GM19455 (cell line): ENCODE results near the gene SPHK1.

Experiments
- ATAC-seq: cut with Tn5 transposase; IDR thresholded peaks from one replicate; pipeline ENCODE4 v1.9.1; 2021; ENCODE audit not compliant: unreplicated experiment

SPHK1 gene

GRCh38 chr17:76360461-76360860 lies 23.9 kb upstream of the SPHK1 start:
- ATAC-seq, result no peak

GRCh38 chr17:76363107-76363842 lies 21.1 kb upstream of the SPHK1 start:
- ATAC-seq, result no peak

GRCh38 chr17:76365256-76365903 lies 19.0 kb upstream of the SPHK1 start:
- no peak for ATAC-seq

GRCh38 chr17:76366247-76366646 lies 18.2 kb upstream of the SPHK1 start:
- ATAC-seq, result no peak

- ATAC-seq, result no peak
Observed at GRCh38 chr17:76367642-76368041, 16.8 kb upstream of the SPHK1 start.

GRCh38 chr17:76368545-76368944 lies 15.9 kb upstream of the SPHK1 start:
- ATAC-seq, result no peak

GRCh38 chr17:76369379-76369778 lies 15.0 kb upstream of the SPHK1 start:
- no peak for ATAC-seq

- no peak for ATAC-seq
Observed at GRCh38 chr17:76369804-76370203, 14.6 kb upstream of the SPHK1 start.

GRCh38 chr17:76370261-76370993 lies 14.0 kb upstream of the SPHK1 start:
- no peak for ATAC-seq

- no peak for ATAC-seq
Observed at GRCh38 chr17:76371656-76372628, 12.5 kb upstream of the SPHK1 start.

- no peak for ATAC-seq
Observed at GRCh38 chr17:76376318-76377133, 7.9 kb upstream of the SPHK1 start.

- ATAC-seq, result no peak
Observed at GRCh38 chr17:76378548-76379274, 5.7 kb upstream of the SPHK1 start.

GRCh38 chr17:76379275-76379641 lies 5.2 kb upstream of the SPHK1 start:
- no peak for ATAC-seq

- no peak for ATAC-seq
Observed at GRCh38 chr17:76379646-76380376, 4.6 kb upstream of the SPHK1 start.

GRCh38 chr17:76381633-76382350 lies 2.6 kb upstream of the SPHK1 start:
- ATAC-seq, result no peak

- no peak for ATAC-seq
Observed at GRCh38 chr17:76382351-76382802, 2.0 kb upstream of the SPHK1 start.

GRCh38 chr17:76382803-76383545 lies 1.4 kb upstream of the SPHK1 start:
- no peak for ATAC-seq
